NCI-H510A (cell line): Measurements from ENCODE around the gene STOML1.
"Not testable (repeated sequence)": the region's sequence is repeated elsewhere in the genome, so short reads cannot be mapped to it uniquely, and the experiment has no call there.

Source experiments
- DNase-seq: peaks from one replicate; lab custom pipeline; 2025; lab: John Stamatoyannopoulos, UW

The STOML1 gene

DNA sequence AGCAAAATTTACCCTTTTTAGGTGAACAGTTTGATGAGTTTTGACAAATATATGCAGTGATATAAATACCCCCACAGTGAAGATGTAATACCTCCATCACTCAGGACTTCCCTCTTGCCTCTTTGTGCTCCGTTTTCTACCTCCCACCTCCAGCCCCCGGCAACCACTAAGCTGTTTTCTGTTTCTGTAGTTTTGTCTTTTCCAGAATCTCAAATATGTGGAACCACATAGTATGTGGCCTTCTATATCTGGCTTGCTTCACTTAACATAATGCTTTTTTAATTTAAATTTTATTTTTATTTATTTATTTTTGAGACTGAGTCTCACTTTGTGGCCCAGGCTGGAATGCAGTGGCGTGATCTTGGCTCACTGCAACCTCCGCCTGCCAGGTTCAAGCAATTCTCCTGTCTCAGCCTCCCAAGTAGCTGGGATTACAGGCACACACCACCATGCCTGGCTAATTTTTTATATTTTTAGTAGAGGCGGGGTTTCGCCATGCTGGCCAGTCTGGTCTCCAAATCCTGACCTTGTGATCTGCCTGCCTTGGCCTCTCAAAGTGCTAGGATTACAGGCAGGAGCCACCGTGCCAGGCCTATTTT lies 31.5 kb downstream of the STOML1 start:
- DNase-seq, result not testable (repeated sequence)

DNA sequence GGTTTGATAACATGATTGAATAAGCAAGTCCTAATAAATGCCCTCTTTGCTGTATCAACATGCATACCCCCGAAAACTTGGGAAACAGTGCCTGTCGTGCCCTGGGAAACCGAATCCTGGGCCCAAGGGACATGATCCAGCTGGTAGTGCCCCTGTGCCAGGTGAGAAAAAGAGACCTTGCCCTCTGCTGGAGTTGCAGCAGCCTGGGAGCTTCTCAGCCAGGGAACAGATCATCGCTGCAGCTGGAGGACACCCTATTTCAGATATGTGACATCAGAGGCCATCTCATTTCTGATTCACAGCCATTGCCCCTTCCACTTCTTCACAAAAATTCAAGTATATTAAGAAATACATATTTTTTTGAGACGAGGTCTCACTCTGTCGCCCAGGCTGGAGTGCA lies 32.3 kb downstream of the STOML1 start:
- no peak for DNase-seq

DNA sequence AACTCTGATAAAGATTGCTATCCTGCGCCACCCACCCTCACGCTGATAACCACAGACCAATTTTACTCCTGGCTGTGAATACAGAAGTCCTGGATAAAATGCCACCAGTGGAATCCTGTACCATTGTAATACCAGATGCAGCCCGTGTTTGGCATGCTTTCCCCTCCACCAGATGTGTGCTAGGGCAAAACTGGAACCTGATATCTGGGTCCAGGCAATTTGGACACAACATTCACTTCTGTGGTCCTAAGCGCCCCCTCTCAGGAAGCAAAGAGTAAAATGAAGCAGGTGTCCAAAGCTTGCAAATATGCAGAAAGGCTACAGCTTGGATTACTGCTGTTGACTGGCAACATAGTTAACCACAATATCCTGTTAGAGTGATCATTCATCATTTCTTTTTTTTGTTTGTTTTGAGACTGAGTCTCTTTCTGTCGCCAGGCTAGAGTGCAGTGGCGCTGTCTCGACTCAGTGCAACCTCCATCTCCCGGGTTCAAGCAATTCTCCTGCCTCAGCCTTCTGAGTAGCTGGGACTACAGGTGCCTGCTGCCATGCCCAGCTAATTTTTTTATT lies 33.0 kb downstream of the STOML1 start:
- DNase-seq, result no peak

DNA sequence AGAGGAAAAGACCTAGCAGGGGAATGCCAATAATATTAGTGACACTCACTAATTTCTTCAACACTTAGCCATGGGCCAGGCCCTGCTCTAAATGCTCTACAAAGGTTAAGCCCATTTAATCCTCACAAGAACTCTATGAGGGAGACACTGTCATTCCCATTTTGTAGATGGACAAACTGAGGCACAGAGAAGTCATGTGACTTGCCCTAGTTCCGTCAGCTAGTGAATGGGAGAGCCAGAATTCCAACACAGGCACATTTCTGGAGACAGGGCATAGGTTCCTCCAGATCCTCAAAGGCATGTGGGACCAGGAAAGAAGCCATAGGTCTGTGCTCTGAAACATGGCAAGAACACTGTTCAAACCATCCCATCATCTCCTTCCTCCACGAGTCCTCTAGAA lies 34.3 kb downstream of the STOML1 start:
- no peak for DNase-seq

DNA sequence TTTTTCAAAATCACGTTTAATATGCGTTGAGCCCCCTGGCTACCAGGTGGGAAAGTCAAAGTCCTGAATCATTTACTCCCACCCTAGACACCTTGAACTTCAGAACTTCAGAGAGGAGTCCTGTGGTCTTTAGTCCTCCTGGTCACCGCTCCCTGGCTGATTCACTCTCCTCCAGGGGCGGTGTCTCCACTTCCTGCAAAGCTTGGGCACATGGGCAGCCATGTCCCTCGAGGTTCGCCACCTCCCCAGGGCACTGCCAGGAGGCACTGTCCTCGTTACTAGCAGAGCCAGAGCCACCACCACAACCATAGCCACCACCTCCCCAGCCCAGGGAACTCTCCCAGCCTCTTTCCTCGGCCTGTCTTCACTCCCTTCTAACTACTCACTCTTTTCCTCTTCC lies 34.8 kb downstream of the STOML1 start:
- no peak for DNase-seq

DNA sequence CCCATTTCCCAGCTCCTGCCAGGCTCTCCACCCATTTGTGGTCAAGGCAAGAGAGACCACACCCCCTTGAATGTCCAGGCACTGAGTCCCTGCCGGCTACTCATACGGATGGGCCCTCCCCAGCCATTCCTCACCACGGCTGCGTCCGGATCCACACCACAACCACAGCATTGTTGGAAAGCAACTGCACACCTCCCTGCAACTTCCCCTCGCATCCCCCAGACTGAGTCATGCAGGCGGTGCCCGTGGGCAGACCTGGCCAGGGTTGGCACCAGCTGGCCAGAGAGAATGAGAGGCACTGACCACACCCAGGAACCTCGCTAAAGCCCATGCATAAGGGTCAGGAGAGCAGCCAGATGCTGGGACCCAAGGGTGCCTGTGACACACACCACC lies 35.4 kb downstream of the STOML1 start:
- no peak for DNase-seq

DNA sequence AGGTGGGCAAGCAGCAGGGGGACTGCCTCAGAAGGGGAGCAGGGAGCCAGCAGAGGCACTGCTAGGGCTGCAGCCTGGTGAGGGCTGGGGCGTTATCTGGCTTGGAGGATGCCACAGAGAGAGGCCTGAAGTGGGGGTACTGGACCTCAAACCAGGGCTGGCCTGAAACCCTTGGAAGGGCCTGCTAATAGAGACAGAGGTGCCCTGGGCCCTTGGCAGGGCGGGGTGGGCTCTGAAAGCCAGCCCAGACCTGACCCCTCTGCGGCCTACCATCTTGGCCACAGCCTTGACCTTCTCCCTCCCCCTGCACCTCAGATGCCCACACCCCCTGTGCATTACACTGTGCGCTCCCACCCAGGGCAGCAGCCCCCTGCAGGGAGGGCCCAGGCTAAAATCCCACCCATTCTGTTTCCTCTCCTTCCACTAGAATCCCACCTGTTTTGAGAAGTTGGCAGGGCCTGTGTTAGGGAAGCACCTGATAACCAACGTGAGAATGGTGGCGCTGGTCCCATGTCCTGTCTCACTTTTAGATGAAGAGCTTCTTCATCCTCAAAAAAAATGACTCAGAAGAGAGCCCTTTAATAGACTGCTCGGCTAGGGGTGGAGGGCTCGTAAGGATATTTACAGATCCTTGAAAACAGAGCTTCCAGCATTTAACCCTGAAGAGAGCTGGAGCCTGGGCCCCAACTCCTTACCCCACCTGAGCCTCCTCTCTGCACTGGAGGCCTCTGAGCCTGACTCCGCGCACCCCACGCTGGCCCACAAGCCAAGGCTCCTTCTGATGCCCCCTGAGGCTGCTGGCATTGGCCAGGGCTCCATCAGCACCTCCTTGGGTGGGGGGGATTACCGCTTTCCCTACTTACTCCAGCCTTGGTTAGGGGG lies 36.0 kb downstream of the STOML1 start:
- DNase-seq, result no peak

DNA sequence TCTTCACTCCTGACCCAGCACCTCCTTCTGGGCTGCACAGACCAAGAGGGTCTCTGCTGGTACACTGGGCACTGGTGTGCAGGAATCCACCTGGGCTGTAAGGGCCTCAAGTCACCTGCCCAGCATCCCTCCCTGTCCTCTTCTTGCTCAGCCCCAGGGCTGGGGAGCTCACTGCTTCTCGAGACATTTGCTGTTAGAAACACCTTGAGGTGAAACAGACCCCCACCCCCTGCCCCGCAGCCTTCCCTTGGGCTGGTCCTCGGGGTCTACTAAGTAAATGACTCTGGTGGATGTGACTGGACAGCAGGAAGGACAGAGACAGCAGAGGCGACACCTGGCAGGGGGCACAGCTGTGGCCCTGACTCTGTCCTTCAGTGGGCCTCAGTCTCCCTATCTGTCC lies 36.8 kb downstream of the STOML1 start:
- DNase-seq, result no peak

DNA sequence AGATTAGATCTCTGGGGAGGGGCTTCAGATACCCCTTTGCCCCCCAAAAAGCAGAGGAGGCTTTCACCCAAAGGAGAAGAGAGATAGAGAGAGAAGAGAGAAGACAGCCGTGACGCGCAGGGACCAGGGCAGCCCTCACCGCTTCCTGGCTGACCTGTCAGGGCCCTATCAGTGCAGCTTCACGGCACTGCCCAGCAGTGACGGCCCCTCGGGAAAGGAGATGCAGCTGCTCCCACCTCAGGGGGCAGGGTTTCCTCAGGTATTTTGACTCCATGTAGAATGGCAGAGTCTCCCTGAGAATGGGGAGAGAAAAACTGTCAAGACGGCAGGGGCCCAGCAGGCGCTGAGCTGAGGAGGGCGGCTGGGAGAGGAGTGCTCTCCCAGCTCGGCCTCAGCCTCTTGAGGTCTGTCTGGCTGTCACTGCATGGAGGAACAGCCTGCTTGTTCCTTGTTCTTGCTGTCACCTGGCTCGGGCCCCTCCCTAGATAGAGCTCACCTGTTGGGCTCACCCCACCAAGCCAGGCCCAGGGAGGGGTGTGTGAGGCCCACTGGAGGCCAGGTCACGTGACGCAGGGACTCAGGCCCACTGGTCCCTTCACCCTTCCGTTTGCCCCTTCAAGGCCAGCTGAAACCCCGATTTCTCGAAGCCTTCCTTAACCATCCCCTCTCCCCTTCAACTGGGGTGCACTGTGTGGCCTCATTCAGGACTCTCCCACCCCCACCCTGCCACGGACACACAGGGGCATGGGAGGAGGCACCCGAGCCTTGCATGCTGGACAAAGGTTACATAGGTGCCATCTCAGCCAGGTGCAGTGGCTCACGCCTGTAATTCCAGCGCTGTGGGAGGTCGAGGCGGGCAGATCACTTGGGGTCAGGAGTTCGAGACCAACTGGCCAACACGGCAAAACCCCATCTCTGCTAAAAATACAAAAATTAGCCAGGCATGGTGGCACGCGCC lies 37.6 kb downstream of the STOML1 start:
- DNase-seq, result no peak

DNA sequence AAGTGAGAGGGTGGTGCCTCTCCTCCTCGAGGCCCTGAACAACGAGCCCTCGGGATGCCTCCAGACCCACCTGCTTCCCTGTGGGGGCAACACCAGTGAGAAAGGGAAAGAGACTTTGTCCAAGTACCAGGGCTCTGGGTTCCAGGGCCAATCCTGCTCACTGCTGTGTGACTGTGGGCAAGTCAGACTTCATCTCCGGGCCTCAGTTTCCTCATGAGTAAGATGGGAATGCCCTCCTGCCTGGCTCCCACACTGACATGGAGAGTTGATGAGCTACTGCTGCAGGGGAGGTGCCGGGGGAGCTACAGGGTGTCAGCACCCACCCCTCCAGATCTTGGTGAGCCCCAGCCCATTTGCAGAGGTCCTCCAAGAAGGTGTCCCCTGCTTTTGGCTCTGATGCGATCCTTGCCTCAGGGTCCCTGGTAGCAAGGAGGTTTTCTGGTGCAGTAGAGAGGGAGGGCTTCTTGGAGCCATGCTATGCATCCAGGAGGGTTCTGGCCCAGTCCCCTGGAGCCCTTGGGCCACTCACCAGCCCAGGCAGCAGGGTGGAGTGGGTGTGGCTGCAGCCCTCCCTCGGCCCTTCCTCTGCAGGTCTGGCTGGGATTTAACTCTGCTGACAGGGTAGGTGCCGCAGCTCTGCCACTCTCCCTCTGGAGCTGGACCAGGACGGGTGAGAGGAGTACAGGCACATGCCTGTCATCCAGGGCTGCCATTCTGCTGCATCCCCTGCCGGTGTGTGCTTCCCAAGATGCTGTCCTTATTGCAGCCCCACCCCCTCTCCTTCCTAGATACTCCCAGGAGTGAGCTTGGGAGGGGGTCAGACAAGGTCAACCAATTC lies 39.0 kb downstream of the STOML1 start:
- DNase-seq, result no peak

DNA sequence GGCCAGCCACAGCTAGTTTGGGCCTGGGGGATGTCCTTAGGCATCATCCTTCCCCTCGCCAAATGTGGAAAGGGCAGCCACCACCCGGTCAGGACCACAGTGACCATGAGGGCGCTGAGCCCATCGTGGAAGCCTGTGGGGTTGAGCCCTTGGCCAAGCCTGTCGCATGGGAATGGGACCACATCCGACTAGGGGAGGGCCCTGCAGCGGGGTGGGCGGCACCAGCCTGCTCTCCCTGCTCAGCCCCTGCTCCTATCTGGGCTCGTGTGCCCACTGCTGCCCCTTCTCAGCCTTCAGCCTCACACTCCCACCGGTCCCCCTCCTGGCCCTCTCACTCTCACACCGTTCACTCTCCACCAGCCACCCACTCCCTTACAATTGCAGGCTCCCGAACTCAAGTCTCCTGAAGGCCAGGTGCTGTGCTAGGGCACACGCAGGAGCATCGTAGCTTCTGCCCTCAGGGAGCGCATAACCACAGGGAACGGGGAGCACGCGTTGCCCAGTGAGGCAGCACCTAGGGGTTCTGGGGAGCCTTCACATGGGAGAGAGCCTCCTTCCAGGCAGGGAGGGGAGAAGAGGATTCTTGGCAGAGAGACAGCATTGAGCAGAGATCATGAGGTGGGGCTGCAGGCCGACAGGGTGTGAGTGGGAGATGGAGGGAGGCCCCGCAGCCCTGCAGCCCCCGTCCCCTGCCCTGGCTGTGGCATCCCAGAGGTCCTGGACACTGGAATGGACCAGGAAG lies 39.8 kb downstream of the STOML1 start:
- DNase-seq, result no peak

DNA sequence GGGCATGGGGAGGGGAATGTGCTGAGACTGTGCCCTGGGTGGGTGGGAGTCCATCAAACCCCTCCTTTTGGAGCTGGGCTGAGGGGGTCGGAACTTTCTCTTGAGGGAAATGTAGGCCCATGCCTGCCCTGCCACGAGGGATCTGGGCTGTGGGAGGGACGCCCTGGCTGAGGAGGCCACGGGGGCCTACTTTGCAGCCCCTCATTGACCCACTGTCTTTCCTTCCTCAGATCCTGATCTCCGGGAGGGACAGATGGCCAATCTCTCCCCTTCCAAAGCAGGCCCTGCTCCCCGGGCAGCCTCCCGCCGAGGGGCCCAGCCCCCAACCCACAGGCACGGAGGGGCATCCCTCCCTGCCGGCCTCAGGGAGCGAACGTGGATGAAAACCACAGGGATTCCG lies 40.5 kb downstream of the STOML1 start:
- no peak for DNase-seq

DNA sequence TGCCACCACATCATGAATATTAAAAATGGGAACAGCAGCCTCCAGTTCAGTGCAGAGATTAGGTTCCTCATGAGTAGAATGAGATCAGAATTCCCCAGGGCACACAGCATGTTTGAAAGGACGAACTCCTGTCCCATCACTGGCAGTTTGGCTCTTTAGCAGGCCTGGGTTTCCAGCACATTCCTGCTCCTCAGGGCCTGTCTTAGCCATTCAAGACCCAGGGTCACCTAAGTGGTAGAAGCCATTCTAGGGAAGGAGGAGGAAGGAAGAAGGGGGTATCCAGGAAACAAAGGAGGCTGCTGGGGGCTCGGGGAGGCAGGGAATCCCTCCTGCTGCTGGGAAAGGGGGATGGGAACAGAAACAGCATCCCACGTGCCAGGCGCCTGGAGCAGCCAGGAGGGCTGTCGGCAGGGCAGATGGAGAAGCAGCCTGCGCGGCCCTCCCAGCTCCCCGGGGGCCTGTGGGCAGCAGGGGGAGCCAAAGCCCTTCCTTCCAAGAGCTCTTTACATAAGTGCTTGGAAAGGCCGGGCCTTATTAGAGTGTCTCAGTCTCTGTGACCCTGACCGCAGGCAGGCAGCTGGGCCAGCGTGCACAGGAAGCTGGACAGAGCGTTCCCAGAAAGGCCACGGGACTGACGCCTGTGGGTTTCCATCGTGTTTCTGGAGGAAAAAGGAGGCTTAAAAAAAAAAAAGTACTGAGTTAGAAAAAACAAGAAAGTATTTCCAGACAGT lies 41.1 kb downstream of the STOML1 start:
- peak; percentile 67 for DNase-seq

DNA sequence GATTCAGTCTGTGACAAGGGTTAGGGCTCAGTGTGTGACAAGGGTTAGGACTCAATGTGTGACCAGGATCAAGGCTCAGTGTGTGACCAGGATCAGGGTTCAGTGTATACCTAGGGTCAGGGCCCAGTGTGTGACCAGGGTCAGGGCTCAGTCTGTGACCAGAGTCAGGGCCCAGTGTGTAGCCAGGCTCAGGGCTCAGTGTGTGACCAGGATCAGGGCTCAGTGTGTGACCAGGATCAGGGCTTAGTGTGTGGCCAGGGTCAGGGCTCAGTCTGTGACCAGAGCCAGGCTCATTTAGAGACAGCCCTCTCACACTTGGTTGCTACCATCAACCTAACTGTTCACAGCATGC lies 41.6 kb downstream of the STOML1 start:
- DNase-seq, result no peak

DNA sequence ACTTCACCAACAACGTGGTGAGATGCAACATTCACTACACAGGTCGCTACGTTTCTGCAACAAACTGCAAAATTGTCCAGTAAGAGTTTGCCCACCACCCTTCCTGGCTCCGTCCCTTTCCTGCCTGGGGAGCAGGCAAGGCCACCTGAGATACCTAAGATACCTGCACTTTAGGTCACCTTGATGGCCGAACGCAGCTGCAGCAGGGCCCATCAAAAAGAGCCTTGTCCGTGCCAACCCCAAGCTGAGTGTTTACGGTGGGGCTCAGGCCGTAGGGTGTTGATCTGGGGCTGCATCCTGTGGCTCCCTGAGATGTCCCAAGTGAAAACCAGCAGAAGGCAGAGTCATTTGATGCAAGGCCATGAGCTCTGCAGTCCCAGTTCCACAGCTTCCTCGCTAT lies 42.6 kb downstream of the STOML1 start:
- DNase-seq, result no peak

DNA sequence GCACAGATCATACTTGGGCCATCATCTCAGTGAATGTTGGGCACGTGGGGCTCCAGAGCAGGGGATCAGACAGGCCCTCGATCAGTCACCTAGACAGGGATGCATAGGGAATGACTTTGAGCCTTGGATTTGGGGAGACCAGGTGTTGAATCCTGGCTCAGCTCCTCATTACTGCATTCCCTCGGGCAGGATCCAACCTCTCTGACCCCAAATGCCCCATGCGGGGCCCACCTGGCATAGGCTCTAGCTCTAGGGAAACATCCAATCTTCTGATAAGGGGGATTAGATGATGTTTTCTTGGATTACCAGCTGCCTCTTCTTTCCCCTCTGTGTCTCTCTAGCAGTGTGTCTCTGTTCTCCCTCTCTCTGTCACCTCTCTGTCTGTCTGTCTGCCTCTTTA lies 43.1 kb downstream of the STOML1 start:
- no peak for DNase-seq

DNA sequence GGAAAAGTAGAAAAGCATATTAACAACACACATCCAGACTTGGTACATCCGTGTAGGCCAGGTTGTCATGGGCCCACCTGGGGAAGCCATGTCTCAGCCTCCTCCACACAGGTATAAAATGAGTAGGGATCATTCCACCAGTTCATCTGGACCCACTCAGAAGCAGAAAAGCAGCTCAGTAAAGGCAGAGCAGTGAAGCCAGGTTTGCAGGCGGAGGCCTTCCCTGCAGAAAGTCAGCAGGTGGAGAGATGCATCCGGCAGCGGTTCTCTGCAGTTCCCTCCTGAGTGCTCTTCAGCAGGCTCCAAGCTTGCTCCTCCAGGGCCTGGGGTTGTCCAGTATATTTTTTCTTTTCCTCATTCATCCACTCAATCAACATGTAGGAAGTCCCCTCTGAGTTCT lies 43.7 kb downstream of the STOML1 start:
- DNase-seq, result no peak

DNA sequence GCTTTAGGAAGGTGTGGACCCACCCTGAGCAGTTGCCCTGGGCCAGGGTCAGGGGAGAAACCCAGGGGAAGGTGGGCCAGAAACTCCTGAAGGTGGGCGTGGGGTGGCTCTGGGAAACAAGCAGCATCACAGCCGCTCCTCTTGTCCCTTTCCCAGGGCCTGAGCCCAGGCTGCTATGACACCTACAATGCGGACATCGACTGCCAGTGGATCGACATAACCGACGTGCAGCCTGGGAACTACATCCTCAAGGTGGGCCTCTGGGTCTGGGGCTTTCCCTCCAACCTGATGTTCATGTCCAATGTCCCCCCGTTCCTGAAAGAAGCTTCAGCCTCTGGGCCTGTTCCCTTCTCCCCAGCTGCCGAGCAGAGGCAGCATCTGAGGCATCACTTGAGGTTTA lies 44.4 kb downstream of the STOML1 start:
- DNase-seq, result no peak

DNA sequence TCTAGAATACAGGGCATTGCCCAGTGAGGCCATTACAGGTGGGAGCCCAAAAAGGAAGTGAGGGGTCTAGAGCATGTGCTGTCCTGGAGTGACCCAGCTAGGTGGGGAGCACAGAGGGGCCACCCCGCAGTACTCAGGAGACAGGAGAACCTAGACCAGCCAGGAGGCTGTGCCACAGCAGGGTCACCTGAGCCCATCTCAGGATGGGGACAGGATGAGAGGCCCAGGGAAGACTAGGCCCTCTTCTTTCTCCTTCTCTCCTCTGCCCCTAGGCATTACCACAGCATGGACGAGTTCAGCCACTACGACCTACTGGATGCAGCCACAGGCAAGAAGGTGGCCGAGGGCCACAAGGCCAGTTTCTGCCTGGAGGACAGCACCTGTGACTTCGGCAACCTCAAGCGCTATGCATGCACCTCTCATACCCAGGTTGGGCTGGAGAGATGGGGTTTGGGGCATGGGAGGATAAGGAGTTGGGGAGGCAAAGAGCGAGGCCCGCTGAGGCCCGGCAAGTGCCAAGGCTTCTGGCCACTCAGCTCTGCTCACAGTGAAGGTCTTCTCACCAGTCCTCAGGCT lies 45.2 kb downstream of the STOML1 start:
- no peak for DNase-seq
